Neural progenitor cell (in vitro differentiated cells): ENCODE measurements around the gene RARG. TPM values are rescaled to one million over a fixed set of nuclear protein-coding genes. Genes with fewer than 3 reads are reported as not detected.

ENCODE experiments used
- DNase-seq: peaks from one replicate; pipeline ENCODE4 v3.0.0-alpha.2; 2016; ENCODE audit warnings: low spot score
- H2AFZ ChIP-seq: fragments of 200-600 bp; sonication (generic); replicated peaks from 2 replicates; pipeline ENCODE4 v1.6.1; 2016; ENCODE audit warnings: antibody characterized with exemption
- H3F3A ChIP-seq: fragments of 200-600 bp; sonication (generic); 2 replicates; pipeline ENCODE4 v1.6.1; 2016; ENCODE audit warnings: antibody characterized with exemption, low read depth
- H3K27ac ChIP-seq: fragments of 200-600 bp; sonication (generic); 2 replicates; pipeline ENCODE4 v1.5.1; 2016; ENCODE audit warnings: mild to moderate bottlenecking
- H3K27me3 ChIP-seq: fragments of 200-600 bp; sonication (generic); 2 replicates; pipeline ENCODE4 v1.6.1; 2016; ENCODE audit warnings: mild to moderate bottlenecking, moderate library complexity
- H3K36me3 ChIP-seq: fragments of 200-600 bp; sonication (generic); 2 replicates; pipeline ENCODE4 v1.5.1; 2016
- H3K4me1 ChIP-seq: fragments of 200-600 bp; sonication (generic); 2 replicates; pipeline ENCODE4 v1.6.1; 2016; ENCODE audit warnings: mixed run types
- H3K4me2 ChIP-seq: fragments of 200-600 bp; sonication (generic); 2 replicates; pipeline ENCODE4 v1.6.1; 2016
- H3K4me3 ChIP-seq: fragments of 200-600 bp; sonication (generic); 2 replicates; pipeline ENCODE4 v1.5.1; 2016
- H3K79me2 ChIP-seq: fragments of 200-600 bp; sonication (generic); 2 replicates; pipeline ENCODE4 v1.6.1; 2016; ENCODE audit warnings: low read depth
- H3K9ac ChIP-seq: fragments of 200-600 bp; sonication (generic); 2 replicates; pipeline ENCODE4 v1.6.1; 2016
- H3K9me3 ChIP-seq: fragments of 200-600 bp; sonication (generic); 2 replicates; pipeline ENCODE4 v1.5.1; 2016; ENCODE audit warnings: low read depth
- H4K20me1 ChIP-seq: fragments of 200-600 bp; sonication (generic); 2 replicates; pipeline ENCODE4 v1.6.1; 2016; ENCODE audit warnings: low read depth
- H3K27ac Mint-ChIP-seq: 3 replicates; pipeline ENCODE4 v1.8.0; 2021; ENCODE audit warnings: mixed read lengths
- H3K27me3 Mint-ChIP-seq: 2 replicates; pipeline ENCODE4 v1.8.0; 2022; ENCODE audit warnings: low read depth, mild to moderate bottlenecking, inconsistent platforms, moderate library complexity, mixed read lengths; ENCODE audit not compliant: insufficient read depth
- H3K36me3 Mint-ChIP-seq: 3 replicates; pipeline ENCODE4 v1.8.0; 2021; ENCODE audit warnings: mixed read lengths
- H3K4me1 Mint-ChIP-seq: 3 replicates; pipeline ENCODE4 v1.8.0; 2021; ENCODE audit warnings: mixed read lengths
- H3K4me3 Mint-ChIP-seq: 3 replicates; pipeline ENCODE4 v1.8.0; 2021; ENCODE audit warnings: mild to moderate bottlenecking, moderate library complexity, mixed read lengths
- H3K9me3 Mint-ChIP-seq: 3 replicates; pipeline ENCODE4 v1.8.0; 2020; ENCODE audit warnings: mixed read lengths
- EZH2 ChIP-seq: fragments of 200-600 bp; sonication (generic); IDR thresholded peaks from 2 replicates; pipeline ENCODE4 v1.6.1; 2017; ENCODE audit warnings: antibody characterized with exemption, mild to moderate bottlenecking, moderate library complexity
- EZH2phosphoT487 ChIP-seq: fragments of 200-600 bp; sonication (generic); IDR thresholded peaks from 2 replicates; pipeline ENCODE4 v1.6.1; 2017; ENCODE audit warnings: antibody characterized with exemption
- total RNA-seq: library from RNA; depleted of rRNA; stranded (reverse); fragments of >200 nt; gene quantifications from 2 replicates; pipeline ENCODE4 v1.2.3, GENCODE V29; 2015; ENCODE audit warnings: low replicate concordance
- TF ChIP-seq, protein P1 (sequence below): fragments of 200-600 bp; sonication (generic); IDR thresholded peaks from 2 replicates; pipeline ENCODE4 v1.5.1; 2017; ENCODE audit warnings: antibody characterized with exemption, mild to moderate bottlenecking

Gene RARG
- total RNA-seq, 1 donor from 2014 or later = 17.0 TPM

DNA sequence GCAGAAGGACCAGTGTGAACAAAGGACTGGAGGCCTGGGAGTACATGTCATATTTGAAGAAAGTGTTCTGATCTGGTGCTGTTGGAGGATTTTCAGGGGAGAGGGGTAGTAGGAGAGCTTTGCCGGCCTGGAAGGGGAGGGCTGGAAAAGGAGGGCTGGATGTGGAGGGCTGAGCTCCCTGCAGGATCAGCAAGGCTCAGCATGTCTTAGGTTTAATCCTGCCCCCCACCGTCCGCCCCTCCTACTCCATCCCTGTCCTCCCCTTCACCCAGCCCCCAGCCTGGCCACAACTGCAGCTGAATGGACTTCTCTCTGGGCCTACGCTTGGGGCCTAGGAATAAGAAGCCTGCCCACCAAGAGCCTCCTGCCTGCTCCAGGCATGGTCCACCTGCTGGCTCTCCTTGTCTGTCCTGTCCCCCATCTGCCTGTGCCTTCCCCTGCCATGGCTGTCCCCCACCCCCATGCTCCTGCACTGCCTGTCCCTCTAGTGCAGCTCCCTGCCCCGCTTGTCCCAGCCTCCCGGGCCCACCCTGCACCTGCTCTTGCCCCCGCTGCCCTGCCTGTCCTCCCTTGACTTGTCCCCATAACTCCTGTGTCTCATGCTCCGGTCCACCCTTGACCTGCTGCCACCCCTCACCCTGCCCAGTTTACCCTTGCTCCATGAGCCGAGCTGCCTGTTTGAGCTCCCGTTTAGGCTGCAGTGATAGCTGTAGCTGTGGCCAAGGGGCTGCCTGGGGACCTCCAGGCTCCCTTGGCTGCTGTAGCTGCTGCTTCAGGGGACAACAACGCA, 9.8 kb upstream of the RARG start:
- Histone ChIP-seq H3K9ac (no peak overlapping the region), H3F3A (peaks cover 41% of the 10 kb centered on the region), H3K4me1 (peaks cover 28% of the 10 kb centered on the region), H3K79me2 (no peaks in the 10 kb centered on the region), H3K27me3 (no peaks in the 10 kb centered on the region), H3K27ac (peak overlapping the region; percentile 70), H3K9me3 (no peaks in the 10 kb centered on the region), H3K4me2 (peak overlapping the region; percentile 59), H3K36me3 (no peaks in the 10 kb centered on the region), H4K20me1 (no peaks in the 10 kb centered on the region), H2AFZ (peak overlapping the region; percentile 57), H3K4me3 (no peak overlapping the region)
- Mint-ChIP-seq H3K4me1 (peaks cover 36% of the 10 kb centered on the region), H3K4me3 (no peak overlapping the region), H3K9me3 (no peaks in the 10 kb centered on the region), H3K27ac (peak overlapping the region; percentile 86), H3K36me3 (no peaks in the 10 kb centered on the region), H3K27me3 (peaks cover 11% of the 10 kb centered on the region)
- peak; percentile 74 for DNase-seq
- TF ChIP-seq EZH2 (no peak), EZH2phosphoT487 (no peak)
- TF ChIP-seq, protein P1, sequence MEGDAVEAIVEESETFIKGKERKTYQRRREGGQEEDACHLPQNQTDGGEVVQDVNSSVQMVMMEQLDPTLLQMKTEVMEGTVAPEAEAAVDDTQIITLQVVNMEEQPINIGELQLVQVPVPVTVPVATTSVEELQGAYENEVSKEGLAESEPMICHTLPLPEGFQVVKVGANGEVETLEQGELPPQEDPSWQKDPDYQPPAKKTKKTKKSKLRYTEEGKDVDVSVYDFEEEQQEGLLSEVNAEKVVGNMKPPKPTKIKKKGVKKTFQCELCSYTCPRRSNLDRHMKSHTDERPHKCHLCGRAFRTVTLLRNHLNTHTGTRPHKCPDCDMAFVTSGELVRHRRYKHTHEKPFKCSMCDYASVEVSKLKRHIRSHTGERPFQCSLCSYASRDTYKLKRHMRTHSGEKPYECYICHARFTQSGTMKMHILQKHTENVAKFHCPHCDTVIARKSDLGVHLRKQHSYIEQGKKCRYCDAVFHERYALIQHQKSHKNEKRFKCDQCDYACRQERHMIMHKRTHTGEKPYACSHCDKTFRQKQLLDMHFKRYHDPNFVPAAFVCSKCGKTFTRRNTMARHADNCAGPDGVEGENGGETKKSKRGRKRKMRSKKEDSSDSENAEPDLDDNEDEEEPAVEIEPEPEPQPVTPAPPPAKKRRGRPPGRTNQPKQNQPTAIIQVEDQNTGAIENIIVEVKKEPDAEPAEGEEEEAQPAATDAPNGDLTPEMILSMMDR = no peak

DNA sequence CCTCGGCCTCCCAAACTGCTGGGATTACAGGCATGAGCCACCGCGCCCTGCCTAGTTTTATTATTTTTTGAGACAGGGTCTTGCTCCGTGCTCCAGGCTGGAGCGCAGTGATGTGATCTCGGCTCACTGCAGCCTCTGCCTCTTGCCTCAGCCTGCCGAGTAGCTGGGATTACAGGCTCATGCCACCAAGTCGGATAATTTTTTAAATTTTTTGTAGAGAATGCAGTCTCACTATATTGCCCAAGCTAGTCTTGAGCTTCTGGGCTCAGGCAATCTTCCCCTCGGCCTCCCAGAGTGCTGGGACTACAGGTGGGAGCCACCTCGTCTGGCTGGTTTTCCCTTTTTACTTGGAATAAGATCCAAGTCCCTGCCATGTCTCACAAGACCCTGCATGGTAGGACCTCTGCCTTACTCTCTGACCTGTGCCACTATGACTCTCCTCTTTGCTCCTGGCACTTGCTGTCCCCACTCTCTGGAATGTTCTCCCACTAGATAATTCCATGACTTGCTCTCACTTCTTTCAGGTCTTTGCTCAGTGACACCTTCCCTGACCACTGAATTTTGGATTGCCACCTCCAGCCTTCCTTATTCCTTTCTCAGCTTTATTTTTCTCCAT, 7.7 kb upstream of the RARG start:
- Histone ChIP-seq H3K4me1 (peaks cover 46% of the 10 kb centered on the region), H3K9me3 (no peaks in the 10 kb centered on the region), H3K4me2 (no peak overlapping the region), H3K27me3 (no peaks in the 10 kb centered on the region), H3K27ac (no peak overlapping the region), H3K4me3 (no peak overlapping the region), H3K36me3 (no peaks in the 10 kb centered on the region), H3F3A (peaks cover 48% of the 10 kb centered on the region), H2AFZ (no peak overlapping the region), H4K20me1 (no peaks in the 10 kb centered on the region), H3K9ac (no peak overlapping the region), H3K79me2 (no peaks in the 10 kb centered on the region)
- peaks cover 51% of the 10 kb centered on the region for H3K4me1 Mint-ChIP-seq
- no peak for DNase-seq
- peaks cover 15% of the 10 kb centered on the region for H3K27me3 Mint-ChIP-seq
- no peak for TF ChIP-seq EZH2
- TF ChIP-seq, protein P1 = no peak
- TF ChIP-seq EZH2phosphoT487 = no peak
- H3K4me3 Mint-ChIP-seq = no peak overlapping the region
- no peaks in the 10 kb centered on the region for H3K36me3 Mint-ChIP-seq
- H3K9me3 Mint-ChIP-seq = no peaks in the 10 kb centered on the region
- H3K27ac Mint-ChIP-seq = no peak overlapping the region

DNA sequence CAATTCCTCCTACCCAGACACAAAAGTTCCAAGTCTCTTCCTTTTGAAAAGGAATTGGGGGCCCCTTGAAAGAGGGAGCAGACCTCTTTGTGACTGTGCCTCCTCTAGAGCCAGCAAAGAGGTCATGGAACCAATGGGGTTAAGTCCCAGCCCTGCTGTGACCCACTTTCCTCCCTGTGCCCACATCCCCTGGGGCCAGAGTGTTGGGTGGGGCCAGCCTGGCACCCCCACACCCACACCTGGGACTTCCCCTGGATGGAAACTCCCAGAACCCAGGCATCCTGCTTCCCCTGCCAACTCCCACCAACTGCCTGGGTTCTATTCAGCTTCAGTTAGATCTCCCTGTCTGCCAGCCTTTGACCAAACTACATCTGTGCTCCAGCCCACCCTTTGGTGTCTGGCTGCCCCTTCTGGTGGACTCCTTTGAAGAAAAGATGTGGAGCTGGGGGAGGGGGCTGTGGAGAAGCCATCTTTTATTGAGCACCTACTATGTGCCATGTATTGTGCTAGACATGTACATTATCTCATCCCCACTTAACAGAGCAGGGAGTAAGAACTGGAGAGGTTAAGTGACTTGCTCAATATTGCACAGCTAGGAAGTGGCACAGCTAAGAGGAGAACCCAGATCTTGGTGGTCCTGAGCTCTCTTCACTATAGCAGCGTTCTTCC, 4.6 kb upstream of the RARG start:
- H3F3A ChIP-seq = peaks cover 41% of the 10 kb centered on the region
- no peaks in the 10 kb centered on the region for H3K36me3 ChIP-seq
- H3K79me2 ChIP-seq = no peaks in the 10 kb centered on the region
- H3K36me3 Mint-ChIP-seq = no peaks in the 10 kb centered on the region
- no peak overlapping the region for H3K27ac ChIP-seq
- peaks cover 52% of the 10 kb centered on the region for H3K4me1 Mint-ChIP-seq
- no peaks in the 10 kb centered on the region for H4K20me1 ChIP-seq
- no peak overlapping the region for H3K4me3 ChIP-seq
- H2AFZ ChIP-seq = no peak overlapping the region
- peaks cover 25% of the 10 kb centered on the region for H3K27me3 Mint-ChIP-seq
- H3K27me3 ChIP-seq = no peaks in the 10 kb centered on the region
- no peak overlapping the region for H3K4me3 Mint-ChIP-seq
- peak overlapping the region; percentile 51 for H3K27ac Mint-ChIP-seq
- H3K9me3 Mint-ChIP-seq = no peaks in the 10 kb centered on the region
- no peaks in the 10 kb centered on the region for H3K9me3 ChIP-seq
- DNase-seq = no peak
- H3K9ac ChIP-seq = no peak overlapping the region
- H3K4me2 ChIP-seq = no peak overlapping the region
- no peak for TF ChIP-seq EZH2phosphoT487
- TF ChIP-seq, protein P1 = no peak
- no peak for TF ChIP-seq EZH2
- peaks cover 47% of the 10 kb centered on the region for H3K4me1 ChIP-seq
